ENCODE data around the gene CCDC149.
"Not testable (repeated sequence)": the region's sequence is repeated elsewhere in the genome, so short reads cannot be mapped to it uniquely, and the experiment has no call there.

Gene CCDC149

DNA sequence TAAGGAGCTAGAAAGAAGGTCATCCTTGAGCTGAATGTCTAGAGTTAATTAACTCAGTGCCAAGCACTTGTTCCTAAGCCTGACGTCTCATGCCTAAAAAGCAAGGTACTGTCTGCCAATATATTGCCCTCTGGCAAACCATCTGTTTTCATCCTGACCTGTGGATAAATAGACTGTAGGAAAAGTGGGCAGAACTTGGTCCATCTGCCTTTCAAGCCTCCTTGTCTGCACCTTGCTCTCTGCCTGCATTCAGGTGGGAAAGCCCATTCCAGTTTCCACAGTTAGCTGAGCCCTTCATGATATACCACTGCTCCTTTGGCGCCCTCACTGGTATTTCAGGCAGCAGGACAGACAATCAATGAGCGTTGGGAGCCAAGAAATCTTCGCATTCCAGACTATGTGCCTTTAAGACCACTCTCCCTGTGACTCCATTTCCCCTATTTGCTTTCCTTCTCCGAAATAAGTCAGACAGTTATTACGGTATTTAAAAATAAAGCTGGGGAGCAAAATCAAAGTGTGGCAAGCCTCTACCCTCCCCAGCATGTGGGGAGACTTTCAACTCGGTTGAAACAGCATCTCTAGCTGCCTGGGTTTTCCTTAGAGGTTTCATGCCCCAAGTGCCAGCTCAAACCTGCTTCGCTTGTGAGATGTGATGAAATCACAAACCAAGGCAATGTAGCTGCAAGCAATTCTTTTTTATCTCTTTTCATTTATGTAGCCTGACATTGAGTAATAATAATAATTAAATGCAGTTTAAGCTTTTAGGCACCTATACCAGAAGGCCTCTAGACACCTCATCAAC, 2.5 kb upstream of the CCDC149 start:
- DNase-seq, result no peak

DNA sequence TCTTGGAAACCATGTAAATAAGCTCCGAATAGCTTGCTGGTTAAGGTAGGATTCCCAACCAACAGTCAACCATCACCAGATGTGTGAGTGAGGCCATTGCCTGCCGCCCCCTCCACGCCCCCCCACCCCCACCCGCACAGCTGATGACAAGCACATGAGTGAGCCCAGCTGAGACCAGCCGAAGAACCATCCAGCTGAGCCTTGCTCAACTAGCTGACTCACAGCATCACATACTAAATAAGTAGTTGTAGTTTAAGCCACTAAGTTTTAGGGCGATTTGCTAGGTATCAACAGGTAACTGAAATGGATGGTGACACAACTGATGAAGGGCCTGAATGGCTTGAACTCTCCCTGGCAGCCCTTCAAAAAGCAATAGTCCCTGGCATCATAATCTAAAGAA, 1.6 kb upstream of the CCDC149 start:
- no peak for DNase-seq

DNA sequence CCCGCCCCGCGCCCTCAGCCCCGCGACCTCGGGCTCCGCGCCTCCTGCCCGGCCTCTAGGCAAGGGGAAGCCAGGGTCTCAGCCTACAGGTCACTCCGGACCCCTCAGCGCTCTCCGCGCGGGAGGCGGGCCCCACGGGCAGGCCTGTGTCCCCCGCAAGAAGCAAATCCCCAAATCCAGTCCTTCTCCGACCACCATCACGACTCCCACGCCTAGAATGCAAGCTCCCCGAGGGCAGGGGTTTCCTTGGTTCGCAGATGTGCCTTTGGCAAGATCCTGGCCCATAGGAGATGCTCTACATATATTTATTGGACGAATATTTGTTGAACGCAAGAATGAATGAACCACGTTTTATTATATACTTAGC, 260 bp upstream of the CCDC149 start:
- no peak for DNase-seq

DNA sequence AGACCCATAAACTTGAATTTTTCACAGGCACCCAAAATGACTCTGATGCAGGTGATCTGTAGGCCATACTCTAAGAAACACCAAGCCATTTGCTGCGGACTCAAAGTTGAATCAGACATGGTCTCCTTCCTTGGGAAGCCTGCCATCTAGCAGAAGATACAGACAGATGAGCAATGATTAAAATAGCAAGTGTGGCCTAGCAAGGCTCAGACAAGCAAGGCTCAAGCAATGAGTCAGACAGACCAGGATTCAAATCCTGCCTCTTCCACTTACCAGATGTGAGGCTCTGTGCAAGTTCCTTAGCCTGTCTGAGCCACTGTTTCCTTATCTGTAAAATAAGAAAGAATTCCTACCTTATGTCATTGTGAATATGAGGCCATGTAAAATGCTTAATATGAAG, 2.3 kb downstream of the CCDC149 start:
- DNase-seq, result no peak

DNA sequence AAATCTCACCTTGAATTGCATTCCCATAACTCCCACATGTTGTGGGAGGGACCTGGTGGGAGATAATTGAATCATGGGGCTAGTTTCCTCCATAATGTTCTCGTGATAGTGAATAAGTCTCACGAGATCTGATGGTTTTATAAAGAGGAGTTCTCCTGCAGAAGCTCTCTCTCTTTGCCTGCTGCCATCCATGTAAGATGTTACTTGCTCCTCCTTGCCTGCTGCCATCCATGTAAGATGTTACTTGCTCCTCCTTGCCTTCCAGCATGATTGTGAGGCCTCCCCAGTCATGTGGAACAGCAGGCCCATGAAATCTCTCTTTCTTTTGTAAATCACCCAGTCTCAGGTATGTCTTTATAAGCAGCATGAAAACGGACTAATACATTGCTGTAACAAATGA, 3.2 kb downstream of the CCDC149 start:
- not testable (repeated sequence) for DNase-seq

DNA sequence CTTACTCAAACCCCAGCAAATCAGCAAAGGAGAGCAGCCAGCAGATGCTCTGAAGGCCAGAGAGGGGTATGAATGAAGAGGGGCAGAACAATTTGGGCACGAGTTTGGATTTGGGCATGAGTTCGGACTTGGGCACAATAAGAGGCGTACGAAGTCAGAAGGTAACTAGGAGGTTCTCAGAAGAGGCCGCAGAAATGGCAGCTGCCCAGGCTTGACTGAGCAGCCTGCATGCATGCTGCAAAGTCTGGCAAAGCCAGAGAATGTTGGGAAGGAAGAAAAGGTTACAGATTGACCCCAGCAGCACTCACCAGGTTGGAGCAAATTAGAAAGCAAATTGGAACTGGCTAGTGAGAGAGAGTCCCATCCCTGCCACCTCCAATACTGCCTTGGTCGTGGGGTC, 15.2 kb downstream of the CCDC149 start:
- DNase-seq, result no peak

DNA sequence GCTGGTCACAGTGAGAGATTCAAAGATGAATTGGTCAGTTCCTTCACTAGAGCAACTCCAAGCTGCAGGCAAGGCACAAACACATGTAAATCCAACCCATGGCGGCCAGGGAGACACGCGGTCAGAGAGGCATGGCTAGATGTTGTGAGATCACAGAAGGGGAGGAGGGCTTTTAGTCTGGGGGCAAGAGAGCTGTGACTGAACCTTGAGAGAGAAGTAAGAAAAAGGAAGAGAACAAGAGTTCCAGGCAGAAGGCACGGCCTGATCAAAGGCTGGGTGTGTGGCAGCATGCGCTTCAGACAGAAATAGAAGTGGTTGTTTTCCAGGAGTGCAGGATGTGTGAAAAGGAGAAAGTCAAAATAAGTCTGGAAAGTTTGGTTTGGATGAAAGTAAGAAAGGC, 15.9 kb downstream of the CCDC149 start:
- no peak for DNase-seq

DNA sequence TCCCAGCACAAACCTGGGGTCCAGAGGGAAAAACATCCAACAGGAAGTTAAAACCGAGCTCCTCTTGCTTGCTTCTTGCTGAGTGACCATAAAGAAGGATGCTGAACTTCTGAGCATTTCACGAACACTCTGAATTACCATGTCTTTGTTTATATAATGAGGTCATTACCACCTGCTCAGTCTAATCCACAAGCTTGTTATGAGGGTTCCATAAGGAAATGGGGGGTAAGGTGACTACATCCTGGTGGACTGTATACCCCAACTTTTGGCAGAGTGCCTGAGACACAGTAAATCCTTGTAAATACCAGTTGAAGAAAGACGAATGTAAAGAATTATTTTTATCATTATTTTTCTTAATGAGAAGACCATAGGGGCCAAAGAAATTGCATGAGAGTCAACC, 16.8 kb downstream of the CCDC149 start:
- DNase-seq, result no peak

DNA sequence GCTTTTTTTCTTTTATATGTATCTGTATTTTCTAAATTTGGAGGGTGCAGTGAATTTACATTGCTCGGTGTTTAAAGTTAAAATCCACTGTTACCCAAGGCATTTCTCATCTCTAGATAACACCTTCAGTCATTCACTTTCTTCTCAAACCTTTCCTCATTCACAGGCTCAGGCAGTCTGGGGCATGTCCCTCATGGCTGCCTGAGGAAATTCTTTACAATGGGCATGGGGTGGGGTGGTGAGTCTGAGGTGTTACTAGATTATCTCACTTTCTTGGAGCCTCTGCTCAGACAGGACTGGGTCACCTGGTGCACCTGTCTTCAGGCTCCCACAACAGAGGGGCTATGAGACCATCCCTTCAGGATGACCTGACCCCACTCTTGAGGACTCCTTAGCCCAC, 17.4 kb downstream of the CCDC149 start:
- no peak for DNase-seq

DNA sequence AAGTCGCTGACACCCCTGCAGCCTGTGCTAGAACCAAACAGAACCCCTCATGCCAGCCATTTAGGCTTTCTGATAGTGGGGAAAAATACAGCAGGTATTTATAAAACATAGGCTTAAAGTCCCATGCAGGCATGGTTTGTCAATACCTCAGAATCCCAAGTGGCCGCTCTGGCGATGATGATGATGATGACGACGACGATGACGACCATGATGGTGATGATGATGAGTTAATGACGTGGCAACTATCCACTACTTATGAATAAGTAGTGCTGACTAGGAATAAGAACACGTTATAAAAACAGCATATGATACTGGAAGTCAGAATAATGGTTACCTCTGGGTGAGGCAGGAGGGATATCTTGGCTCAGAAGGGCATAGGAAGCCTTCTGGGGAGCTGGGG, 18.0 kb downstream of the CCDC149 start:
- DNase-seq, result no peak

DNA sequence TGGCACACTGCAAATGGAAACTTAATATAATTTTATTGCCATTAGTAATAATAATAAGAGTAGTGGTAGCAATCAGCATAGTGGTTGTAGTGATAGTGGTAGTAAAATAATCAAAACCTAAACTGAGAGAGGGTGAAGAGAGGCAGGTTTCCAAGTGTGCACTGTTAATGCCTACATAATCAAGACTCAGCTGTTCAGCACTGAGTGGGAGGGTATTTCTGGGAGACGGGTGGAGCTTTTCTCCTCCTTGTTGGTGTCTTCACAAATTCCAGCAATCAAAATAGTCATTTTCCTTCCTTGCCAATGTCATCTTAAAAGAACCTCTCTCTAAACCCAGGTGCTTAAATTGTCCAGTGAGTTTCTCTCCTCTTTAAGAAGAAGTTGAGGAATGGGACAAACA, 18.6 kb downstream of the CCDC149 start:
- no peak for DNase-seq

DNA sequence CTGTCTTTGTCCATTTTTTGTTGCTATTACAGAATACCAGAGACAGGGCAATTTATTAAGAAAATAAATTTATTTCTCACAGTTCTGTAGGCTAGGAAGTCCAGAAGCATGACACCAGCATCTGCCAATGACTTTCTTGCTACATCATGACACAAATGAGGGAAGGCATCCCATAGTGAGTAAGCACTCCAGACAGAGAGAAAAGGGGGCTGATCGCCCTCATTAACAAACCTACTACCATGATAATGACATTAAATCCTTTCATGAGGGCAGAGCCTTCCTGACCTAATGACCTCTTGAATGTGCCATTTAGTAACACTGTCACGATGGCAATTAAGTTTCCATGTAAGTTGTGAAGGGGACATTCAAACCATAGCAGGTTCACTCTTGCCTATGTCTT, 20.1 kb downstream of the CCDC149 start:
- no peak for DNase-seq

DNA sequence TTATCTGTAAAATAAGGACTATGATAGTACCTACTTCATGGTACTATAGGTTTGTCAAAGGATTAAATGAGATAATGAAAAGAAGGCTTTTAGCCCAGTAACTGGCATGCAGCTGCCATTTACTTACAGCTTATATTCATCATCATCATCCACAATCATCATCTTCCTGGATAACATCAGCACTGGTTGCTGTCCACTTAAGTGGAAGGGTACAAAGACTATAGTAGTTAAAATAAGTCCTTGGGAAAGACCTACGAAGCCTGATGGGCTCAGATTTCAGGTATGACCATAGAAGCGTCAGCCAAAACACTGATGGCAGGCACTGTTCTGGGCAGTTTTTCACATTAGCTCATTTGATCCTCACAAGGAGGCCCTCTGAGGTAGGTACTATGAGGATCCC, 20.6 kb downstream of the CCDC149 start:
- DNase-seq, result no peak

DNA sequence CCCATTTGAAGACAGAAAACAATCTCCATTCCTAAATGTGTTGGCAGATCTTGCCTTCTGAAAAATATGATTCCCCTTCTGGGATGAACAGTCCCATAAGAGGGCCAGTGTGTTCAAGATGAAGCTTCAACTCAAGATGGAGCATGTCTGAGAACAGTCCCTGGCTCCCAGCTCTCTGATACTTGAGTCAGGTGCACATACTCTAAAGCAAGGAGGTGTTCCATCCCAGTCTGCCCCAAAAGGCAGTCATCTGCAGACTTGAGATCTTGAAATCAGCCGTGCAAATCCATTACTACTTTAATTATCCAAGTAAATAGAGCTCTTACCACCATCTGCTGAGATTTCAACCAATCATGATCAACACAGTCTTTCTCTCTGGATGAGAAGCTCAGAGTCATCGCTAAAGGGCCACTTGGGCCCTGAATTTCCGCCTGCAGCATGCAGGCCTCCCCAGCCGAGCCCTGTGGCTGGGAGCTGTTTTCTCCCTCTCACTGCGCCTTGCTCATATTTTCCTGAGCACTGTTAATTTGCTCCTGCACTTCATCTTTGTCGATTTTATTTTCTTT, 22.2 kb downstream of the CCDC149 start:
- DNase-seq, result no peak

DNA sequence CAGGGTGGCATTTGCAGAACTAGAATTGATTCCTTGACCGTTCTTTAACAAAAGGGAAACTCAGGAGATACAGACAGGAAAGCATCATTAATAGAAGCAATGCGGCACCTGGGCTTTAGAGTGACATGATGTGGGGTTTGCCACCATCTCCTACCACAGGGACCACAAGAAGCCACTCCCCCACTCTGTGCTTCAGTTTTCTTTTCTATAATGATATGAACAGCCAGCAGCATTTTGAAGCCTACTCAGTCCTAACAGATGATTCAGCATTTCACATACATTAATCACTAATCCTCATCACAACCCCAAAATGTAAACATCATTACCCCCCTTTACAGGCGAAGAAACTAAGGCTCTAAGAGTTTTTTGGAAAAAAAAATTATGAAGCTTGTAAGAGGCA, 22.9 kb downstream of the CCDC149 start:
- DNase-seq, result no peak

DNA sequence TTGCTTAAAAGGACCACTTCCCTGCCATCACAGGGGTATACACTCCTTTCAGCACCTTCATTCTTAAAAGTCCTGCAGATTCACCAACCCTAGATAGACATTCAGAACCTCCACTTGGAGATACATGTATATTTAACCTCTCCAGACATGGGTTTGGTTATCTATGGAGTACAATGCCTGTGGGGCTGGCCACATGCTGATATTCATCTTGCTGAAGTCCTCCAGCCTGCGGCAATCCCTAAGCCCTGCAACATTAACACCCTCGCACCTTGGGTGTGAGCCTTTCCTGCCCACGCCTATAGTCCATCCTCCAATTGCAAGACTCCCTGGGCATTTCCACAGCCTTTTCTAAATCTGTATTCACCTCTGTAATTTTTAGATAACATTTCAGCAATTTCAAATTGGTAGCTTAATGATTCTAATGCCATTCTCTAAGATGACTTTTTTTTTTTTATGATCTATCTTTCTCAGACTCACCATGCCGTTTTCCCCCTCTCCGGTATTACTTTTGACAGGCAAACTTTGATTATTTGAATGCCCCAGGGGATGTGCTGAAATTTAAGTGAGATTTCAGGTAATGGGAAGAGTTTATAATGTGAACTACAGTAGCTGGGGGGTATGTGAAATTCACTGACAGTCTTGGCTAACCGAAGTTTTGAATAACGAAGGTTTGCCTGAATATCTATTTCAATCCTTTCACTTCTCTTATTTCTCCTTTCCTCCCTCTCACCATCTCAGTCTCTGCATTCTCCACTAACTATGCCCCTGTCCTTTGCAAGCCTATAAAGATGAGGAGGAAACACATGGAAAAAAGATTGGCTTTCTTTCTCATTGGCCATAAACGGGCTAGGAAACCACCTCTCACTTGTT, 24.1 kb downstream of the CCDC149 start:
- no peak for DNase-seq

DNA sequence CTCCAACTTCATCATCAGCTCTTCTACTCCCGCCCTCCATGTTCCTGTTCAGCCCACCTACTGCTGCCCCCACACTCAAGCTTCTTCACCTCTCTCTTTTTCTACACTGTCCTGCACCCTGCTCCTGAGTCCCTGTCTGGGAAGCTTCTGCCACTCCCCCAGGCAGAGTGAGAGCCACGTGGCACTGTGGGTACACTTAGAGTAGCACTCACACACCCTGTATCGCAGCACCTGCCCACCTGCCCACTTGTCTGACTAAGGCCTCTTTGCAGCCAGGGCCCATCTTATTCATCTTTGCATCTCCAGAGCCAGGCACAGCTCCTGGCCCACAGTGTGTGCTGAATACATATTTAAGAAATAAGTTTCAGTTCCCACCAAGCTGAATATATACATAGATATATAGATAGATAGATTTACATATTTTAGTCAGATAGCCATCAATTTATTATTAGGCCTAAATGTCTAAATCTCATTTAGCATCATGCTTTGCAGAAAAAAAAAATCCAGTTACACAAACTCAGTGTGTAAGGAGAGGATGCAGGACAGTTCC, 24.9 kb downstream of the CCDC149 start:
- no peak for DNase-seq

DNA sequence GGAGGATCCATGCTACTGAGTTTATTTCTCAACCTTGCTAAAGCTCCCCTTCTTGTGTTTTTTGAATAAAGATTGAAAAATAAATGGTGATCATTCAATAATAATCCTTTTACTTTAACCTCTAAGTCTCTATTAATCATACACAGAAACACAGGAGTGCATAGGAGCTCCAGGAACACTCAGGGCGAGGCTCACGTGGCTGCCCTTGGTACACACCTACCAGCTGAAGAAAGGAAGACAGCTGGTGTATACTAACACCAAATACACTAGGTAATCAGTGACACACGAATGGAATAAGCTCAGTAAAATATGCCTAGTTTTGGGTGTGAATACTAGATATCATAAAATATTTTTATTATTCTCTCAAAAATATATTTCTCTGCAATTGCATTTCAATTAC, 26.2 kb downstream of the CCDC149 start:
- no peak for DNase-seq

DNA sequence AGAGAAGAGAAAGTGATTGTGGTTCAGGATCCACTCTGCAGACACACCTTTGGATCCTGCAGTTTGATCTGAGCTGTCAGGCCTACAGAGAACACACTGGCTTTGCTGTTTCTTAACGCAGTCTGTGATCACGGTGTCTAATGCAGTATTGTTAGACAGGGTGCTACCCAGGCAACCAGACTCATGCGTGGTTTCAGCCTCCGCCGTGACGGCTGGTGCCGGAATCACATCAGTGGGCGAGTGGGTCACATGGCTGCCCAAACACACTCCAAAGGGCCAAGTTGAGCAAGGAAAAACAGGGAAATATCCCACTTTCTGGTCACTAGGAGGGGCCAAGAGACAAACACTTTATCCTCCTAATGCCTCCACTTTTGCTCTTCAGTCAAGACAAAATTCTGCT, 27.5 kb downstream of the CCDC149 start:
- DNase-seq, result peak in 1 of 2 donors; percentile 25

DNA sequence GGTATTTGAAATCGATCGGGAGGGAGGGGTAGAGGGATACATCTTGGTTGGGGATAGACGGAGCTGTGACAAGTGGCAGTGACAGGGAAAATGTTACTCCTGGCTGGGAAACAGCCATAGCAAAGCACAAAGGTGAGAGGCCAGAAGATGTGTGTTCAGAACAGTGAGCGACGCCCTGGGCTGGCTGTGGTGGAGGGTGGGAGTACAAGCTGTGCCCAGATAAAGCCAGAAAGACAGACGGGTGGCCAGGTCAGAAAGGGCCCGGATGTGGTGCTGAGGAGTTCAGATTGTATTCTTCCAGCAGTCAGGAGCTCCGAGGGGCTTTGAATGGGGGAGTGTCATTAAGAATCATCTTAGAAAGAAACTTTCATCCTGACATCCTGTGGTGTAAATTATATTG, 27.9 kb downstream of the CCDC149 start:
- DNase-seq, result no peak

DNA sequence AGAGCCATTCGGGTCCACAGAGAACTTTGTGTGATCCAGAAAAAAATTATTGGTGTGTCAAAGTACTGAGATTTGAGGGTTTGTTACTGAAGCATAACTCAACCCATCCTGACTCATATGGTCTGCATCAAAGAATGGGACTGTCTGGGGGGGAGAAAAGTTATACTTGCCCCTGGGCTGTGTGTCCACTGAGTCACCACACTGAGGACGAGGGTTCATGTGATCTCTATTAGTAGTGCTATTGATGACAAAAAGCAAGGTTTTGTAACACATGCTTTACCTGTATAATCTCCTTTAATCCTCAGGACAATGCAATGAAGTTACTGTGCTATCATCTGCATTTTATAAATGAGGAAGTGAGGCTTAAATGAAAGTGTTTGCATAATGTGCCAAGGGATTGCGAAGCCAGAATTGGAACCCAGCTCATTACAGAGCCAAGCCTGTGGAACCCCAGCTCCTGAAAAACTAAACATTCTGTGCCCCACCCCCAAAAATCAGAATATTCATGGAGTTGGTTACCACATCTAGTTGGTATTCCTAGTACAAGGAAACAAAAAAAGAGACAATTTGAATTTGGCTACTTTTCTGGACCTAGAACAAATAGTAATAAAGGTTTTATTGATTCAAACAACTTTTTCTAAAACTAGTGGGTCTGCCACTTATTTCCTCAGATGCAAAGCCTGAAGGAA, 31.2 kb downstream of the CCDC149 start:
- peak; percentile 9 to 47 for DNase-seq

DNA sequence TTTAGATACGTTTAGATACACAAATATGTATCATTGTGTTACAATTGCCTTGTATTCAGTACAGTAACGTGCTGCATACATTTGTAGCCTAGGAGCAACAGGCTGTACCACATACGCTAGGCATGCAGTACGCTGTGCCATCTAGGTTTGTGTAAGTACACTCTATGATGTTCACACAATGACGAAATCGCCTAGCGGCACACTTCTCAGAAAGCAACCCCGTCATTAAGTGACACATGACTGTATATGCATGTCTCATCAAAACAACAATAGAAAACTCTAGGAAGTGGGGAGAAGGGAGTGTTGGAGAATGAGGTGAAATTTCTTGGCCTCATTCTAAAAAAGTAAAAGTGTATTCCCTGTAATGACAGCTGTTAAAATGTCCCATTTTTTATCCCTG, 32.7 kb downstream of the CCDC149 start:
- DNase-seq, result peak; percentile 19 to 63

DNA sequence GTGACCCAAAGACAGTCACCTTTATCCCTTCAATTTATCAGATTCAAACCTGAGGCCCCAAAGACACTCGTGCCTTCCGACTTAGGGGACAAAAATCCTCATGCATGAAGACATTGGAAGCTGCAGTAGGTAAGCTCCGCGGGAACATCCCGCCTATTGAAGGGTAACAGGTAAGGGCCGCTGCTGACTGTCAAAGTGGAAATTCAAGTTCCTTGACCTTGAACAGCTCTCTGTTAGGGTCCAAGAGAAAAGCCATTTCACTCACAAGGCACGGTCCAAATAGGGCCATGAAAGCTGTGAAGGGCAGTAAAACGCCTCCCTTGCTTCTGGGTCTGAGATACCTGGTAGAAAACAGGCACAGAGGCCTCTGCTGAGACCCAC, 34.2 kb downstream of the CCDC149 start:
- no peak for DNase-seq
